Subcutaneous abdominal adipose tissue (tissue), 5 donors: ENCODE results near the gene MYH4.

ENCODE experiments used
- H3K27ac ChIP-seq: one replicate; pipeline ENCODE4 v1.7.0; 2013; ENCODE audit warnings: low read depth, mild to moderate bottlenecking, inconsistent platforms, low read length, moderate library complexity
- H3K27me3 ChIP-seq, 5 donors: one replicate each; pipeline ENCODE4 v1.7.0; 2013; ENCODE audit warnings: low read length in 5 of 5, inconsistent platforms in 1 of 5; ENCODE audit not compliant: control insufficient read depth in 5 of 5, insufficient read depth in 4 of 5
- H3K36me3 ChIP-seq, 5 donors: one replicate each; pipeline ENCODE4 v1.7.0; 2013; ENCODE audit warnings: low read length in 5 of 5; ENCODE audit not compliant: control insufficient read depth in 5 of 5, insufficient read depth in 5 of 5
- H3K4me1 ChIP-seq, 5 donors: one replicate each; pipeline ENCODE4 v1.7.0; 2013; ENCODE audit warnings: low read length in 5 of 5, mild to moderate bottlenecking in 3 of 5, moderate library complexity in 1 of 5; ENCODE audit not compliant: control insufficient read depth in 5 of 5, insufficient read depth in 5 of 5
- H3K4me3 ChIP-seq, 5 donors: one replicate each; pipeline ENCODE4 v1.7.0; 2013; ENCODE audit warnings: low read length in 5 of 5, low read depth in 1 of 5
- H3K9ac ChIP-seq, 5 donors: one replicate each; pipeline ENCODE4 v1.7.0; 2013; ENCODE audit warnings: low read length in 5 of 5, mild to moderate bottlenecking in 4 of 5, moderate library complexity in 3 of 5
- H3K9me3 ChIP-seq, 5 donors: one replicate each; pipeline ENCODE4 v1.7.0; 2013; ENCODE audit warnings: low read length in 5 of 5; ENCODE audit not compliant: control insufficient read depth in 5 of 5
- donor health status: healthy.
- donor health status: healthy.
- donor health status: healthy.
- donor health status: healthy.
- donor health status: healthy.

The MYH4 gene

GRCh38 chr17:10469459-10469858, at the start of gene MYH4:
MYH4 (minus strand) TSS chr17:10469559; CDS start chr17:10466745, 2,814 bp downstream.
- Histone ChIP-seq H3K27me3 (no peaks in the 10 kb centered on the region), H3K27ac (no peak within 1 kb of the TSS), H3K9me3 (no peaks in the 10 kb centered on the region), H3K36me3 (no peaks in the 10 kb centered on the region), H3K4me3 (no peak within 1 kb of the TSS), H3K9ac (no peak within 1 kb of the TSS), H3K4me1 (no peaks in the 10 kb centered on the region)

GRCh38 chr17:10518271-10519037, 49.1 kb upstream of the MYH4 start, which contains the start of gene MYH1:
MYH1 (minus strand) TSS chr17:10518542; CDS start chr17:10516642, 1,900 bp downstream.
- H3K9me3 ChIP-seq, result no peaks in the 10 kb centered on the region
- no peak within 1 kb of the TSS for H3K9ac ChIP-seq
- H3K36me3 ChIP-seq, result no peaks in the 10 kb centered on the region
- H3K27me3 ChIP-seq, result no peaks in the 10 kb centered on the region
- no peak within 1 kb of the TSS for H3K27ac ChIP-seq
- H3K4me3 ChIP-seq, result no peak within 1 kb of the TSS
- H3K4me1 ChIP-seq, result peaks cover 0 to 6% (median 4%) of the 10 kb centered on the region in 5 donors

GRCh38 chr17:10516638-10517037, 47.3 kb upstream of the MYH4 start:
- no peak overlapping the region for H3K27ac ChIP-seq
- H3K9ac ChIP-seq, result no peak overlapping the region
- no peaks in the 10 kb centered on the region for H3K27me3 ChIP-seq
- H3K9me3 ChIP-seq, result no peaks in the 10 kb centered on the region
- H3K4me1 ChIP-seq, result peaks cover 0 to 20% (median 17%) of the 10 kb centered on the region in 5 donors
- no peaks in the 10 kb centered on the region for H3K36me3 ChIP-seq
- no peak overlapping the region for H3K4me3 ChIP-seq

GRCh38 chr17:10516065-10516464, 46.7 kb upstream of the MYH4 start:
- no peaks in the 10 kb centered on the region for H3K9me3 ChIP-seq
- no peaks in the 10 kb centered on the region for H3K36me3 ChIP-seq
- no peaks in the 10 kb centered on the region for H3K27me3 ChIP-seq
- H3K27ac ChIP-seq, result no peak overlapping the region
- H3K9ac ChIP-seq, result no peak overlapping the region
- H3K4me3 ChIP-seq, result no peak overlapping the region
- peaks cover 0 to 20% (median 17%) of the 10 kb centered on the region in 5 donors for H3K4me1 ChIP-seq

- H3K27ac ChIP-seq, result peak overlapping the region; percentile 38
- no peaks in the 10 kb centered on the region for H3K27me3 ChIP-seq
- peaks cover 0 to 20% (median 17%) of the 10 kb centered on the region in 5 donors for H3K4me1 ChIP-seq
- H3K36me3 ChIP-seq, result no peaks in the 10 kb centered on the region
- peak overlapping the region in 1 of 5 donors; percentile 4 for H3K4me3 ChIP-seq
- H3K9ac ChIP-seq, result no peak overlapping the region
- H3K9me3 ChIP-seq, result no peaks in the 10 kb centered on the region
Observed at GRCh38 chr17:10513299-10514067, 44.1 kb upstream of the MYH4 start.

GRCh38 chr17:10512856-10513255, 43.5 kb upstream of the MYH4 start:
- Histone ChIP-seq H3K9me3 (no peaks in the 10 kb centered on the region), H3K27ac (peak overlapping the region; percentile 38), H3K9ac (no peak overlapping the region), H3K36me3 (no peaks in the 10 kb centered on the region), H3K27me3 (no peaks in the 10 kb centered on the region), H3K4me1 (peaks cover 0 to 20% (median 17%) of the 10 kb centered on the region in 5 donors), H3K4me3 (no peak overlapping the region)

- Histone ChIP-seq H3K9ac (no peak overlapping the region), H3K27ac (no peak overlapping the region), H3K36me3 (no peaks in the 10 kb centered on the region), H3K27me3 (no peaks in the 10 kb centered on the region), H3K4me3 (no peak overlapping the region), H3K9me3 (no peaks in the 10 kb centered on the region), H3K4me1 (no peaks in the 10 kb centered on the region)
Observed at GRCh38 chr17:10499950-10500349, 30.6 kb upstream of the MYH4 start.

- H3K4me1 ChIP-seq, result no peaks in the 10 kb centered on the region
- H3K4me3 ChIP-seq, result no peak overlapping the region
- H3K36me3 ChIP-seq, result no peaks in the 10 kb centered on the region
- H3K9me3 ChIP-seq, result peaks cover 0 to 26% (median 15%) of the 10 kb centered on the region in 5 donors
- no peak overlapping the region for H3K9ac ChIP-seq
- H3K27ac ChIP-seq, result no peak overlapping the region
- H3K27me3 ChIP-seq, result no peaks in the 10 kb centered on the region
Observed at GRCh38 chr17:10492004-10492403, 22.6 kb upstream of the MYH4 start.

GRCh38 chr17:10482252-10482651, 12.9 kb upstream of the MYH4 start:
- Histone ChIP-seq H3K4me3 (no peak overlapping the region), H3K36me3 (no peaks in the 10 kb centered on the region), H3K9ac (no peak overlapping the region), H3K27ac (no peak overlapping the region), H3K27me3 (no peaks in the 10 kb centered on the region), H3K4me1 (peaks cover 0 to 5% (median 0%) of the 10 kb centered on the region in 5 donors), H3K9me3 (peaks cover 0 to 16% (median 10%) of the 10 kb centered on the region in 5 donors)

- H3K27ac ChIP-seq, result no peak overlapping the region
Observed at GRCh38 chr17:10477701-10478100, 8.3 kb upstream of the MYH4 start.

More at GRCh38 chr17:10477701-10478100, 8.3 kb upstream of the MYH4 start:
- Histone ChIP-seq H3K9ac (no peak overlapping the region), H3K9me3 (peaks cover 0 to 9% (median 3%) of the 10 kb centered on the region in 5 donors), H3K4me1 (peaks cover 0 to 5% (median 0%) of the 10 kb centered on the region in 5 donors), H3K4me3 (no peak overlapping the region), H3K36me3 (no peaks in the 10 kb centered on the region), H3K27me3 (no peaks in the 10 kb centered on the region)
